ENCODE data around the gene ACBD6. TPM values are rescaled to one million over a fixed set of nuclear protein-coding genes. Genes with fewer than 3 reads are reported as not detected.
A peak's percentile ranks its signal among the peaks of the same experiment; 100 is the strongest.

Gene ACBD6
- total RNA-seq, 1 donor from 2014 or later = 49.1 TPM

DNA sequence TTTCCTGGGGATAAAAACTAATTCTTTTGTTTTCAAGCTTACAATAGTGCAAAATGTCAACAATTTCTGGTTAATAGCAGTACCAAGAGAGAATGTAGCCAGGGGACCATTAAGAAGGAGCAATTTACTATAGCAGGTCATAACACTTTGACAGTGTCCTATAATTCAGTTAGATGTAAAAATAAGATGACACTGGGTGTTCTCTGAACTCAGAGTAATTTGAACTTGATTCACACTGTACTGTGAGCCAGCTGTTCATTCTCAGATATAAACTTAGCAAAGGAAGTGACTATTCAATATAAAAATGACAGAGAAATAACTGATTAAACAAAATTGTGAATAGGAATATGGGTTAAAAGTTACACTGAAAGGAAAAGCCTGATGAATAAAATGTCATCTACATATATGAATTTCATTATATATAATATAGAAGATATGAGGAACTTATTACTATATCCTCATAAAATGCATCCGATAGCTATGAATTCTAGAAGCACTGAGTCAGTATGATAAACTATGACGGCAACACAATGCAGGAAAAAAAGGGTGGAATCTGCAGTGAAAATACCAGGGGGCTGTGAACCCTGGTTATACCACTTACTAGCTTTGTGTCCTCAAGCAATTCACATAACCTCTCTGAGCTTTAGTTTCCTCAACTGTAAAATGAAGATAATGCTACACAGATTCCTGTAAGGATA is 135.9 kb downstream of the ACBD6 start:
- no peaks in the 10 kb centered on the region for H3K27me3 Mint-ChIP-seq
- peaks cover 5% of the 10 kb centered on the region for H3K36me3 Mint-ChIP-seq
- peaks cover 5% of the 10 kb centered on the region for H3K4me1 Mint-ChIP-seq (ENCODE audit: unreplicated experiment)
- DNase-seq (ENCODE audit: extremely low spot score, unreplicated experiment) = no peak
- no peaks in the 10 kb centered on the region for H3K9me3 Mint-ChIP-seq
- TF ChIP-seq CTCF (conservative IDR thresholded peaks at IDR 0.05) = no peak
- no peak overlapping the region for H3K27ac Mint-ChIP-seq
- H3K4me3 Mint-ChIP-seq = no peak overlapping the region

- H3K27ac Mint-ChIP-seq = no peak overlapping the region
- no peak for DNase-seq (ENCODE audit: extremely low spot score, unreplicated experiment)
- peaks cover 5% of the 10 kb centered on the region for H3K36me3 Mint-ChIP-seq
- TF ChIP-seq CTCF (conservative IDR thresholded peaks at IDR 0.05) = peak; percentile 31
- H3K4me1 Mint-ChIP-seq (ENCODE audit: unreplicated experiment) = peaks cover 11% of the 10 kb centered on the region
- no peaks in the 10 kb centered on the region for H3K9me3 Mint-ChIP-seq
- H3K4me3 Mint-ChIP-seq = no peak overlapping the region
- no peaks in the 10 kb centered on the region for H3K27me3 Mint-ChIP-seq
These were observed 137.3 kb downstream of the ACBD6 start for GRCh38 chr1:180365039-180365438.

GRCh38 chr1:180363246-180363995 is 139.0 kb downstream of the ACBD6 start:
- H3K9me3 Mint-ChIP-seq = no peaks in the 10 kb centered on the region
- H3K27me3 Mint-ChIP-seq = no peaks in the 10 kb centered on the region
- DNase-seq (ENCODE audit: extremely low spot score, unreplicated experiment) = no peak
- H3K4me3 Mint-ChIP-seq = no peak overlapping the region
- no peak overlapping the region for H3K27ac Mint-ChIP-seq
- H3K4me1 Mint-ChIP-seq (ENCODE audit: unreplicated experiment) = peaks cover 12% of the 10 kb centered on the region
- H3K36me3 Mint-ChIP-seq = peaks cover 5% of the 10 kb centered on the region
- TF ChIP-seq CTCF (conservative IDR thresholded peaks at IDR 0.05) = no peak

DNA sequence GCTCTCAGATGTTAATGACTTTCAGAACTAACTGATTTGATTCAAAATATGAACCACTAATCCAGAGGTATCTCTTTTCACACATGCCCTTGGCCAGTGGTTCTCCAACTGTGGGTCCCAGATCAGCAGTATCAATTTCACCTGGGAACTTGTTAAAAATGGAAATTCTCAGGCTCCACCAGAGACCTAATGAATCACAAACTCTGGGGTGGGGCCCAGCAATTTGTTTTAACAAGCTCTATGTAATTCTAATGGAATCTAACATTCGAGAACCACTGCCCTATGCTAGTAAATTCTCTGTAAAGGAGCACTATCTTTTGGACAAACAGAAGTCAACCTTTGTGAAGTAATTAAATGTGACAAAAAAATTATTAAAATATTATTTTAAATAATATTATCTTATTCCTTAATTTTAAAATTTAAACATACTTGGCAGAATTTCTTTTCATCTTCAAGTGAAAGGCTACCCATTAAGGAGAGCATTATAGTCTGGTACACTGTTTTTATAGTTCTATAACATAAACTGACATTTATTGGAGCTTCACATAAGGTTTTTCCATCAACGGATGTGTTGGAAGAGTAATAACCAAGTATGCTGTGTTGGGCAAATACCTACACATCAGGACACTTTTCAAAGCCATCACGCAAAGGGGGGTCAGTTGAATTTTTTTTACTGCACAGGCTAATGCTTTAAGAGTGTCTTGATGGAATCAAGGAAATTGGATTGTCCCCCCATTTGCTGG is 141.9 kb downstream of the ACBD6 start:
- Mint-ChIP-seq H3K36me3 (no peaks in the 10 kb centered on the region), H3K27me3 (no peaks in the 10 kb centered on the region), H3K4me1 (ENCODE audit: unreplicated experiment) (peaks cover 12% of the 10 kb centered on the region), H3K9me3 (no peaks in the 10 kb centered on the region), H3K4me3 (no peak overlapping the region), H3K27ac (no peak overlapping the region)
- no peak for TF ChIP-seq CTCF (conservative IDR thresholded peaks at IDR 0.05)
- DNase-seq (ENCODE audit: extremely low spot score, unreplicated experiment) = no peak

DNA sequence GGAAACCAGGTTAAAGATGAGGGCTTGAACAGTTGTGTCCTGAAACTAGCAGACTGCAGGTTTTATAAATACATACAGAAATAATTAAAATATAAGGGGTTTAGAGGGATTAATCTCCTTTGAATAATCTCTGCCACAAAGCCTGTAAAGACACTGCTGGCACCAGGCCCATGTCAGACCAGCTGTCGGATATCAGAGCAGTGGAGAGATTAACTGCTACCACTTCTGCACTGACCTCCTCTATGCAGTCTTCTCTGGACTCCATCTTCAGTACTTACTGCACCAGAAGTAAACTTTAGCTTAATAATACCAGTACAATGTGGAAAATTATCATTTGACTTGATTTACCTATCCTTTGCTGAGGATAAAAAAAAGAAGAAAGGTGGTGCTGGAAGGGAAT is 143.7 kb downstream of the ACBD6 start:
- no peak for TF ChIP-seq CTCF (conservative IDR thresholded peaks at IDR 0.05)
- no peaks in the 10 kb centered on the region for H3K9me3 Mint-ChIP-seq
- H3K27me3 Mint-ChIP-seq = no peaks in the 10 kb centered on the region
- DNase-seq (ENCODE audit: extremely low spot score, unreplicated experiment) = no peak
- H3K4me1 Mint-ChIP-seq (ENCODE audit: unreplicated experiment) = peaks cover 17% of the 10 kb centered on the region
- no peak overlapping the region for H3K4me3 Mint-ChIP-seq
- H3K27ac Mint-ChIP-seq = no peak overlapping the region
- no peaks in the 10 kb centered on the region for H3K36me3 Mint-ChIP-seq

Data from type B pancreatic cell (in vitro differentiated cells).